Trophoblast cell (in vitro differentiated cells and primary cell): Measurements from ENCODE around the gene LMF1.

Experiments used
- DNase-seq, 2 donors: peaks; one replicate each; pipeline ENCODE4 v3.0.0-alpha.2; 2016
- H2AFZ ChIP-seq: 2 replicates; pipeline ENCODE4 v1.6.1; 2013; ENCODE audit warnings: low read length, moderate library complexity, mild to moderate bottlenecking; ENCODE audit not compliant: insufficient read depth, poor library complexity
- H2AK5ac ChIP-seq: 2 replicates; pipeline ENCODE4 v1.6.1; 2013; ENCODE audit warnings: mild to moderate bottlenecking, low read length
- H2BK120ac ChIP-seq: 2 replicates; pipeline ENCODE4 v1.6.1; 2013; ENCODE audit warnings: low read length, mild to moderate bottlenecking, moderate library complexity; ENCODE audit not compliant: insufficient read depth, poor library complexity
- H2BK12ac ChIP-seq: 2 replicates; pipeline ENCODE4 v1.6.1; 2013; ENCODE audit warnings: mild to moderate bottlenecking, low read length, moderate library complexity
- H2BK5ac ChIP-seq: 2 replicates; pipeline ENCODE4 v1.6.1; 2013; ENCODE audit warnings: low read length, low read depth, moderate library complexity, mild to moderate bottlenecking; ENCODE audit not compliant: poor library complexity
- H3K14ac ChIP-seq: 2 replicates; pipeline ENCODE4 v1.6.1; 2013; ENCODE audit warnings: mild to moderate bottlenecking, low read length
- H3K18ac ChIP-seq: 2 replicates; pipeline ENCODE4 v1.6.1; 2013; ENCODE audit warnings: mild to moderate bottlenecking, low read length
- H3K23ac ChIP-seq: 2 replicates; pipeline ENCODE4 v1.6.1; 2013; ENCODE audit warnings: low read length
- H3K27ac ChIP-seq: 2 replicates; pipeline ENCODE4 v1.5.1; 2013; ENCODE audit warnings: low read depth, mild to moderate bottlenecking, inconsistent platforms, low read length, moderate library complexity
- H3K27me3 ChIP-seq: 2 replicates; pipeline ENCODE4 v1.6.1; 2013; ENCODE audit warnings: inconsistent platforms, mild to moderate bottlenecking, low read length, moderate library complexity; ENCODE audit not compliant: insufficient read depth
- H3K36me3 ChIP-seq, 2 experiments: 1 replicate in 1 of 2; 2 replicates in 1 of 2; pipeline ENCODE4 v1.6.1; 2013; ENCODE audit warnings: low read length in 2 of 2, mild to moderate bottlenecking in 2 of 2, moderate library complexity in 1 of 2; ENCODE audit not compliant: insufficient read depth in 2 of 2, control insufficient read depth in 1 of 2
- H3K4ac ChIP-seq: 2 replicates; pipeline ENCODE4 v1.6.1; 2013; ENCODE audit warnings: low read depth, mild to moderate bottlenecking, low read length, moderate library complexity
- H3K4me1 ChIP-seq, 2 experiments: 1 replicate in 1 of 2; 2 replicates in 1 of 2; pipeline ENCODE4 v1.6.1; 2013; ENCODE audit warnings: low read length in 2 of 2, mild to moderate bottlenecking in 2 of 2, moderate library complexity in 1 of 2; ENCODE audit not compliant: insufficient read depth in 2 of 2, control insufficient read depth in 1 of 2
- H3K4me2 ChIP-seq: 2 replicates; pipeline ENCODE4 v1.6.1; 2013; ENCODE audit warnings: inconsistent platforms, mild to moderate bottlenecking, low read length, moderate library complexity
- H3K4me3 ChIP-seq: 2 replicates; pipeline ENCODE4 v1.5.1; 2013; ENCODE audit warnings: mild to moderate bottlenecking, low read depth, low read length, inconsistent platforms
- H3K79me1 ChIP-seq: one replicate; pipeline ENCODE4 v1.6.1; 2013; ENCODE audit warnings: low read length
- H3K79me2 ChIP-seq: 2 replicates; pipeline ENCODE4 v1.6.1; 2013; ENCODE audit warnings: low read length, mild to moderate bottlenecking; ENCODE audit not compliant: control insufficient read depth, insufficient read depth, poor library complexity
- H3K9ac ChIP-seq: 2 replicates; pipeline ENCODE4 v1.6.1; 2013; ENCODE audit warnings: mild to moderate bottlenecking, low read length
- H3K9me3 ChIP-seq: 2 replicates; pipeline ENCODE4 v1.6.1; 2013; ENCODE audit warnings: low read depth, mild to moderate bottlenecking, control low read depth, inconsistent platforms, low read length; ENCODE audit not compliant: insufficient read depth
- H4K12ac ChIP-seq: 2 replicates; pipeline ENCODE4 v1.6.1; 2013; ENCODE audit warnings: low read depth, mild to moderate bottlenecking, low read length, moderate library complexity
- H4K8ac ChIP-seq: 2 replicates; pipeline ENCODE4 v1.6.1; 2013; ENCODE audit warnings: low read depth, mild to moderate bottlenecking, low read length, moderate library complexity
- H4K91ac ChIP-seq: one replicate; pipeline ENCODE4 v1.6.1; 2013; ENCODE audit warnings: low read depth, mild to moderate bottlenecking, low read length, moderate library complexity
- WGBS: extraction: QIAGEN DNeasy Blood & Tissue Kit; methylation state at CpG from one replicate; pipeline ENCODE4 v1.1.7; 2013; ENCODE audit warnings: missing lambda C conversion rate; ENCODE audit not compliant: insufficient read length, insufficient coverage; ENCODE audit errors: extremely low coverage; 5-methylcytosine and 5-hydroxymethylcytosine counted together

Gene LMF1

DNA sequence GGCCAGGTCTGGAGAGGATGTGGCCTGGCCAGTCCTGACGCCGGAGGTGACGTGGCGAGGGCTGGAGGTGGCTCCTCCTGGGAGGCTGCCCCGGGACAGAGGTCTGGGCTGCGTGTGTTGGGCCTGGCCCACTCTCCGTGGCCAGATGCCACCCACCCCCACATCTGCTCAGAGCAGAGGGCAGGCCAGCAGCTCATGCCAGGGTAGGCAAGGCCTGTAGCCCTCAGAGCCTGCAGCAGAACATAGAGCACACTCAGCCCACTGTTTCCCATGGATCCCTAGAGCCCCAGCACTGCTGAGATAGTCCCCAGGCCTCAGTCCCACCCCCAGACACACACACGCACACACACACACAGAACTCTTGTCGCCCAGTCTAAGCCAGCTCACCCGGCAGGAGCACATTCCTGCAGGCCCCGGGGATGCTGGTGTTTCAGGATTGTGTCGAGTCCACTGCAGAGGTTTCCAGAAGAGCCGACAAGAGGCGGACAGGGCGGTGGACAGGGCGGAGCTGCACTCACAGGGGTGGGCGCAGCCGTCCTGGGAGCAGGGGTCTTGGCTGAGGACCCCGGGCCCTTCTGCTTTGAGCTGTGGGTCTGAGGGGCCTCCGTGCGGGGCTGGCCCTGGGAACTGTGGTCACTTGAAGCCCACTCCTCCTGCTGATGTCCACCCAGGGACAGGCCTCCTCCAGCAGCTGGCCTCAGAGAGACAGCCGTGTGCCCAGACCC lies 44.1 kb upstream of the LMF1 start:
- Histone ChIP-seq H3K4me2 (no peak overlapping the region), H2AFZ (no peak overlapping the region), H3K4ac (no peak overlapping the region), H4K12ac (no peak overlapping the region), H4K8ac (peak overlapping the region; percentile 49), H3K14ac (no peak overlapping the region), H2BK12ac (peak overlapping the region; percentile 26), H4K91ac (peak overlapping the region; percentile 42), H3K36me3 (no peaks in the 10 kb centered on the region), H3K27ac (no peak overlapping the region), H3K18ac (no peak overlapping the region), H3K4me3 (peak overlapping the region; percentile 16), H2BK120ac (no peak overlapping the region), H3K79me1 (peaks cover 6% of the 10 kb centered on the region), H3K9ac (no peak overlapping the region), H3K9me3 (peaks cover 2% of the 10 kb centered on the region), H3K27me3 (no peaks in the 10 kb centered on the region), H3K4me1 (peaks cover 9 to 11% of the 10 kb centered on the region in 2 experiments), H2AK5ac (no peak overlapping the region), H3K79me2 (no peaks in the 10 kb centered on the region), H3K23ac (no peak overlapping the region), H2BK5ac (no peak overlapping the region)
- DNase-seq: peak; percentile 77 to 95
- no CpG with 5 or more reads among the region's 22 CpGs for WGBS

DNA sequence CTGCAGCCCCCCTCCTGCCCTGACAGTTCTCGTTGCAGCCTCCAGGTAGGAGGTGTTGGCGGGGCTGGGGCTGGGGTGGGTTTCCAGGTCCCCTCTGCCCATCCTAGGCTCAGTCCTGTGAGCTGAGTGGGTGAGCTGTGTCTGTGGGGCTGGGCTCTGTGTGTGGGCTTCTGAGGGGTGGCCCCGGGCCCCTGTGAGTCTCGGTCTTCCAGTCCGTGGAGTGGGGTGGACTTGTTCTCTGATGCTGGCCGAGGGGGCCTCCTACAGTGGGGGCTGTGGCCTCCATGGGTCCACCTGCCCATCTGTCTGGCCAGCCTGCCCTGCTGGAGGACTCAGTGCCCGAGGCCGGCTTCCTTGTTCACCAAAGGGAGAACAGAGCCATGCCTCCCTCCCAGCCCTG lies 43.4 kb upstream of the LMF1 start:
- Histone ChIP-seq H4K12ac (no peak overlapping the region), H2BK5ac (no peak overlapping the region), H2BK12ac (no peak overlapping the region), H3K18ac (no peak overlapping the region), H3K4ac (no peak overlapping the region), H3K4me2 (no peak overlapping the region), H2AFZ (no peak overlapping the region), H3K36me3 (no peaks in the 10 kb centered on the region), H3K9me3 (peaks cover 2% of the 10 kb centered on the region), H3K23ac (no peak overlapping the region), H2BK120ac (no peak overlapping the region), H4K8ac (no peak overlapping the region), H3K79me2 (no peaks in the 10 kb centered on the region), H3K4me1 (peaks cover 9 to 11% of the 10 kb centered on the region in 2 experiments), H3K4me3 (no peak overlapping the region), H2AK5ac (no peak overlapping the region), H3K9ac (no peak overlapping the region), H3K27me3 (no peaks in the 10 kb centered on the region), H3K27ac (no peak overlapping the region), H4K91ac (peak overlapping the region; percentile 42), H3K14ac (no peak overlapping the region), H3K79me1 (peaks cover 6% of the 10 kb centered on the region)
- no CpG with 5 or more reads among the region's 8 CpGs for WGBS
- DNase-seq: no peak

DNA sequence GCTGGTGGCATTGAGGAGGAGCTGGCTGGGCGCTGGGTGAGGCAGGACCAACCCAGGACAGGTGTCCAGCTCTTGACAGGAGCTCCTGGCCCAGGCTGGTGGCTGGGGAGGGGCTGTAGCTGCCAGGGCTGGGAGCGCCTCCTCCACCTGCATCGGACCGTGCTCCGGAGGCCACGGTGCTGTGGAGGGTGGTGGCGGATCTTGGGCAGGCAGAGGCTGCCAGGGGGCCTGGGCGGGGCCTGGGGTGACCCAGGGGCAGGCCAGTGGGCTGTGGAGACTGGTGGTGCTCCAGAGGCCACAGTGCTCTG lies 42.8 kb upstream of the LMF1 start:
- no peak overlapping the region for H3K18ac ChIP-seq
- H4K12ac ChIP-seq: no peak overlapping the region
- H3K14ac ChIP-seq: no peak overlapping the region
- no peak overlapping the region for H2AFZ ChIP-seq
- no peak overlapping the region for H3K9ac ChIP-seq
- H3K4me1 ChIP-seq: peaks cover 9 to 11% of the 10 kb centered on the region in 2 experiments
- H3K23ac ChIP-seq: no peak overlapping the region
- peaks cover 6% of the 10 kb centered on the region for H3K79me1 ChIP-seq
- no peak overlapping the region for H2BK12ac ChIP-seq
- no peak overlapping the region for H2AK5ac ChIP-seq
- H2BK120ac ChIP-seq: no peak overlapping the region
- H3K4me2 ChIP-seq: no peak overlapping the region
- no CpG with 5 or more reads among the region's 8 CpGs for WGBS
- H3K27ac ChIP-seq: no peak overlapping the region
- no peak overlapping the region for H3K4me3 ChIP-seq
- no peak overlapping the region for H4K8ac ChIP-seq
- no peaks in the 10 kb centered on the region for H3K36me3 ChIP-seq
- H4K91ac ChIP-seq: no peak overlapping the region
- no peaks in the 10 kb centered on the region for H3K27me3 ChIP-seq
- H3K9me3 ChIP-seq: peaks cover 2% of the 10 kb centered on the region
- no peaks in the 10 kb centered on the region for H3K79me2 ChIP-seq
- H3K4ac ChIP-seq: no peak overlapping the region
- no peak overlapping the region for H2BK5ac ChIP-seq
- no peak for DNase-seq

DNA sequence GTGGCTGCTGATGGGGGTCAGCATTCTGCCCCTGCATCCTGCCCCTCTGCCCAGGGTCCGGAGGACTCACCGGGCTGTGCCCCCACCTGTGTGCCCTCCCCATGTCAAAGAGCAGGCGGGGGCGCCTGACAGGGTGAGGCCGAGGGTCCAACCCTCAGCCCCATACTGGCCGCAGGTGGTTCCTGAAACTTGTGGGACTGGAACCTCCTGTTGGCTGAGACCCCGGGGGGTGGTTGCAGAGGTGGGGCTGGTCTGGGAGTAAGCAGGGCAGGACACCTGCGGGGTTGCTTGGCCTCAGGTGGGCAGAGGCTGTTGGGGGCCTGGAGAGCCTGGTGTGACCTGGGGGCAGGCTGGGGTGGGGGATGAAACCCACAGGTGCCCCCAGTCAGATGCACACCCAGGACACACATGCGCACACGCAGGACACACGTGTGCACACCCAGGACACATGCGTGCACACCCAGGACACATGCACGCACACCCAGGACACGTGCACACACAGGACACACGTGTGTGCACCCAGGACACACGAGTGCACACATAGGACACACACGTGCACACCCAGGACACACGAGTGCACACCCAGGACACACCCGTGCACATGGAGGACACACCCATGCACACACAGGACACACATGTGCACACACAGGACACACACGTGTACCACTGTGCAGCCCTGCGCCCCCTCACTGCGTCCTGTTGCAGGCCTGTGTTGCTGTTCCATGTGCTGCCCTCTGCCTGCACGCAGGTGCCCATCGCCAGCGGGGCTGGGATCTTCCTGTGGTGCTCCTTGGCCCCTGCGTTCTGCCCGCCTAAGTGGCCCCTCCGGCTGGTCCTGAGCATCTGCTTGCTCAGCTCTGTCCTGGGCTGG lies 42.2 kb upstream of the LMF1 start:
- H3K18ac ChIP-seq: no peak overlapping the region
- peaks cover 6% of the 10 kb centered on the region for H3K79me1 ChIP-seq
- H2BK120ac ChIP-seq: no peak overlapping the region
- no peak overlapping the region for H2BK12ac ChIP-seq
- no peak overlapping the region for H2AK5ac ChIP-seq
- no peak overlapping the region for H3K14ac ChIP-seq
- H3K36me3 ChIP-seq: no peaks in the 10 kb centered on the region
- no peak overlapping the region for H4K8ac ChIP-seq
- peak overlapping the region; percentile 62 for H3K23ac ChIP-seq
- H4K91ac ChIP-seq: no peak overlapping the region
- H3K27me3 ChIP-seq: no peaks in the 10 kb centered on the region
- no peak overlapping the region for H3K27ac ChIP-seq
- H3K79me2 ChIP-seq: no peaks in the 10 kb centered on the region
- no peak overlapping the region for H3K9ac ChIP-seq
- peaks cover 2% of the 10 kb centered on the region for H3K9me3 ChIP-seq
- H4K12ac ChIP-seq: no peak overlapping the region
- no peak overlapping the region for H2AFZ ChIP-seq
- WGBS: no CpG with 5 or more reads among the region's 28 CpGs
- no peak for DNase-seq
- H3K4me2 ChIP-seq: no peak overlapping the region
- H3K4ac ChIP-seq: no peak overlapping the region
- no peak overlapping the region for H2BK5ac ChIP-seq
- H3K4me1 ChIP-seq: peaks cover 9 to 11% of the 10 kb centered on the region in 2 experiments
- peak overlapping the region; percentile 57 for H3K4me3 ChIP-seq
